Endothelial cell of umbilical vein (primary cell): ENCODE measurements around the gene GRIK3. TPM values are rescaled to one million over a fixed set of nuclear protein-coding genes. Genes with fewer than 3 reads are reported as not detected.

Source experiments
- BruUV-seq: library from RNA; stranded (reverse); fragments of 400-500 nt; replicated peaks from 2 replicates; lab custom pipeline; 2021; lab: Mats Ljungman, UMichigan
- CTCF ChIA-PET: fragments of 300-600, 350-600 bp; sonication (Branson Sonifier 250); formaldehyde crosslinking; loops from one replicate; lab custom pipeline; 2021; ENCODE audit warnings: antibody characterized with exemption, inconsistent platforms; lab: Charles Lee
- POLR2A ChIA-PET: fragments of 300-600, 350-600 bp; sonication (Branson Sonifier 250); formaldehyde crosslinking; loops from one replicate; lab custom pipeline; 2021; ENCODE audit warnings: antibody characterized with exemption, inconsistent platforms; lab: Charles Lee
- DNase-seq: peaks from one replicate; pipeline ENCODE4 v3.0.0-alpha.2; 2011; ENCODE audit warnings: low read depth, low spot score
- FAIRE-seq: peaks from 2 replicates; lab custom pipeline; 2011; peaks lifted over from hg19 to GRCh38; lab: Jason Lieb, UNC
- H2AFZ ChIP-seq: 2 replicates; pipeline ENCODE4 v1.6.0; 2012; ENCODE audit warnings: low read depth, low read length, control low read depth, inconsistent platforms
- H3K27ac ChIP-seq: 2 replicates; pipeline ENCODE4 v1.5.1; 2011; ENCODE audit warnings: low read depth, mild to moderate bottlenecking, control low read depth, low read length, moderate library complexity; ENCODE audit not compliant: insufficient read depth
- H3K27me3 ChIP-seq, 2 experiments: 2 replicates each; pipeline versions ENCODE4 v1.6.0 to v1.6.1; 2011; ENCODE audit warnings: low read length in 2 of 2, mixed read lengths in 1 of 2; ENCODE audit not compliant: control insufficient read depth in 2 of 2, insufficient read depth in 2 of 2
- H3K36me3 ChIP-seq, 2 experiments: 2 replicates in 1 of 2; 3 replicates in 1 of 2; pipeline ENCODE4 v1.5.1; 2011; ENCODE audit warnings: low read length in 2 of 2, mild to moderate bottlenecking in 1 of 2, moderate library complexity in 1 of 2; ENCODE audit not compliant: control insufficient read depth in 2 of 2, insufficient read depth in 2 of 2; ENCODE audit errors: extremely low read depth in 1 of 2
- H3K4me1 ChIP-seq: 3 replicates; pipeline ENCODE4 v1.5.1; 2011; ENCODE audit warnings: mild to moderate bottlenecking, low read length; ENCODE audit not compliant: control insufficient read depth, insufficient read depth; ENCODE audit errors: extremely low read depth
- H3K4me2 ChIP-seq: 2 replicates; pipeline ENCODE4 v1.6.1; 2011; ENCODE audit warnings: low read length, control low read depth, mixed read lengths; ENCODE audit not compliant: insufficient read depth
- H3K4me3 ChIP-seq, 3 experiments: fragments of 200-600 bp in 1 of 3; sonication (generic), shearing (Covaris generic) in 1 of 3; replicated peaks in 1 of 3; 2 replicates each; pipeline ENCODE4 v1.5.1; 2011 to 2016; ENCODE audit warnings: control low read depth in 3 of 3, low read length in 3 of 3, mild to moderate bottlenecking in 2 of 3, inconsistent platforms in 1 of 3, low read depth in 1 of 3, moderate library complexity in 1 of 3; ENCODE audit not compliant: insufficient read depth in 1 of 3
- H3K79me2 ChIP-seq: 2 replicates; pipeline ENCODE4 v1.6.0; 2012; ENCODE audit warnings: low read length, inconsistent platforms; ENCODE audit not compliant: control insufficient read depth, insufficient read depth
- H3K9ac ChIP-seq: replicated peaks from 2 replicates; pipeline ENCODE3; 2011; ENCODE audit warnings: low read length, control low read depth; ENCODE audit not compliant: insufficient read depth; ENCODE audit errors: extremely low read depth
- H3K9me1 ChIP-seq: replicated peaks from 3 replicates; pipeline ENCODE4 v1.6.0; 2011; ENCODE audit warnings: mild to moderate bottlenecking, low read length; ENCODE audit not compliant: control insufficient read depth, insufficient read depth; ENCODE audit errors: extremely low read depth
- H3K9me3 ChIP-seq: replicated peaks from 2 replicates; pipeline ENCODE4 v1.5.1; 2012; ENCODE audit warnings: low read length, inconsistent platforms; ENCODE audit not compliant: control insufficient read depth, insufficient read depth
- H4K20me1 ChIP-seq: replicated peaks from 2 replicates; pipeline ENCODE3; 2011; ENCODE audit warnings: mild to moderate bottlenecking, low read length; ENCODE audit not compliant: control insufficient read depth, insufficient read depth; ENCODE audit errors: extremely low read depth
- EZH2 ChIP-seq: IDR thresholded peaks from 2 replicates; pipeline ENCODE4 v1.6.1; 2012; ENCODE audit warnings: borderline replicate concordance, low read depth, mild to moderate bottlenecking, moderate library complexity, low read length, inconsistent platforms; ENCODE audit not compliant: severe bottlenecking
- FOS ChIP-seq: IDR thresholded peaks from 2 replicates; pipeline ENCODE4 v1.6.1; 2011; ENCODE audit warnings: mild to moderate bottlenecking, low read length, moderate library complexity, borderline replicate concordance; ENCODE audit not compliant: insufficient read depth
- GATA2 ChIP-seq: IDR thresholded peaks from 2 replicates; pipeline ENCODE4 v1.7.0; 2011; ENCODE audit warnings: low read depth, mild to moderate bottlenecking, moderate library complexity, mixed read lengths, low read length; ENCODE audit not compliant: insufficient read length, insufficient read depth
- JUN ChIP-seq: IDR thresholded peaks from 2 replicates; pipeline ENCODE4 v1.6.1; 2011; ENCODE audit warnings: borderline replicate concordance, low read depth; ENCODE audit not compliant: insufficient read length, insufficient read depth
- MYC ChIP-seq: IDR thresholded peaks from one replicate; pipeline ENCODE4 v1.6.1; 2011; ENCODE audit warnings: mild to moderate bottlenecking, low read depth, low read length
- POLR2A ChIP-seq: IDR thresholded peaks from 2 replicates; pipeline ENCODE4 v1.6.1; 2012; ENCODE audit warnings: low read depth, mild to moderate bottlenecking, control low read depth, low read length
- POLR2AphosphoS5 ChIP-seq: IDR thresholded peaks from 2 replicates; pipeline ENCODE4 v1.6.1; 2012; ENCODE audit warnings: low read depth, mild to moderate bottlenecking, control low read depth, low read length, moderate library complexity; ENCODE audit not compliant: insufficient read depth
- dilution Hi-C: fragments of 300-500 bp; cut with MboI; formaldehyde crosslinking; loops from one replicate; pipeline ENCODE4 v1.15.0; 2019; ENCODE audit warnings: low sequenced_read_pairs; ENCODE audit not compliant: extremely low pct_ligation_motif_present
- intact Hi-C: fragments of 100-400 bp; cut with micrococcal nuclease; formaldehyde crosslinking; loops from one replicate; pipeline ENCODE4 v1.10.0; 2022
- polyA plus RNA-seq, 4 experiments: library from polyadenylated mRNA; depleted of rRNA in 3 of 4; stranded (reverse) in 3 of 4; unstranded in 1 of 4; fragments of >200 nt; gene quantifications; 2 replicates each; pipeline versions ENCODE4 v1.2.1 to v1.2.3, GENCODE V29; 2011 to 2012; ENCODE audit warnings: missing spikeins in 1 of 4
- total RNA-seq: library from RNA; stranded (reverse); gene quantifications from 2 replicates; pipeline ENCODE4 v1.2.3, GENCODE V29; 2021
- TF ChIP-seq, protein P1 (sequence below): IDR thresholded peaks from 2 replicates; pipeline ENCODE4 v1.6.1; 2011; ENCODE audit not compliant: insufficient read depth, insufficient read length
- TF ChIP-seq, protein P2 (sequence below), 2 donors: IDR thresholded peaks; 1 replicate in 1 of 2; 2 replicates in 1 of 2; pipeline ENCODE4 v1.5.1; 2011; ENCODE audit warnings: low read length in 2 of 2, mild to moderate bottlenecking in 2 of 2, moderate library complexity in 2 of 2, control low read depth in 1 of 2, inconsistent platforms in 1 of 2, low read depth in 1 of 2; ENCODE audit not compliant: insufficient read depth in 1 of 2; ENCODE audit errors: extremely low read depth in 1 of 2

The GRIK3 gene
- total and polyA plus RNA-seq, 2 donors (not counting 3 experiments of a cell fraction or from before 2014, with no cell fraction given): not detected

DNA sequence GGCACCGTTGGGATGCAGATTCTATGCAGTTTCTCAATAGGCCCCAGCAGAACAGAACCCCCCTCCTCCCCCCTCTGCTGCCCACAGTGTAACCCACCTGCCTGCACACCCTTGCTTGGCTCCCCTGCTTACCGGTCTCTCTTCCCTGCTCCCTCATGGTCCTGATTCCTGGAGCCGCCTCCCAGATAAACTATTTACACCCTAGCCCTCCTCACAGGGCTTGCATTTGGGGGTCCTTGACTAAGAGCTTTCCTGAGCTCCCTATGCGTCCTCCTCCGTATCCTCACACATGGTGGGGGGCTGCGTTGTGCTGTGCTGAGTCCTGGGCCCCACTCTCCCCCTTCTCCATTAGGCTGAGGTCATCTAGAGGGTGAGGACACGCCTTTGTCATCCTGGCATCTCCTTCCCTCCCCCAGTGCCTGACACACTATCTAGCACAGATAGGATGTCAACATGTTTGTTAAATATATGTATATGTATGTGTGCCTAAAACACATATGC lies 121.9 kb downstream of the GRIK3 start:
- no TSS peak for BruUV-seq
- FAIRE-seq: no peak
- no peak for DNase-seq
- no peaks in the 10 kb centered on the region for H3K79me2 ChIP-seq
- no peak for TF ChIP-seq GATA2
- no peak for TF ChIP-seq JUN
- no peak for TF ChIP-seq MYC
- TF ChIP-seq POLR2AphosphoS5: no peak
- no peak for TF ChIP-seq FOS
- TF ChIP-seq, protein P1, sequence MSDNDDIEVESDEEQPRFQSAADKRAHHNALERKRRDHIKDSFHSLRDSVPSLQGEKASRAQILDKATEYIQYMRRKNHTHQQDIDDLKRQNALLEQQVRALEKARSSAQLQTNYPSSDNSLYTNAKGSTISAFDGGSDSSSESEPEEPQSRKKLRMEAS: no peak
- TF ChIP-seq EZH2: no peak
- TF ChIP-seq, protein P2, sequence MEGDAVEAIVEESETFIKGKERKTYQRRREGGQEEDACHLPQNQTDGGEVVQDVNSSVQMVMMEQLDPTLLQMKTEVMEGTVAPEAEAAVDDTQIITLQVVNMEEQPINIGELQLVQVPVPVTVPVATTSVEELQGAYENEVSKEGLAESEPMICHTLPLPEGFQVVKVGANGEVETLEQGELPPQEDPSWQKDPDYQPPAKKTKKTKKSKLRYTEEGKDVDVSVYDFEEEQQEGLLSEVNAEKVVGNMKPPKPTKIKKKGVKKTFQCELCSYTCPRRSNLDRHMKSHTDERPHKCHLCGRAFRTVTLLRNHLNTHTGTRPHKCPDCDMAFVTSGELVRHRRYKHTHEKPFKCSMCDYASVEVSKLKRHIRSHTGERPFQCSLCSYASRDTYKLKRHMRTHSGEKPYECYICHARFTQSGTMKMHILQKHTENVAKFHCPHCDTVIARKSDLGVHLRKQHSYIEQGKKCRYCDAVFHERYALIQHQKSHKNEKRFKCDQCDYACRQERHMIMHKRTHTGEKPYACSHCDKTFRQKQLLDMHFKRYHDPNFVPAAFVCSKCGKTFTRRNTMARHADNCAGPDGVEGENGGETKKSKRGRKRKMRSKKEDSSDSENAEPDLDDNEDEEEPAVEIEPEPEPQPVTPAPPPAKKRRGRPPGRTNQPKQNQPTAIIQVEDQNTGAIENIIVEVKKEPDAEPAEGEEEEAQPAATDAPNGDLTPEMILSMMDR (IDR thresholded peaks at IDR 0.05; ENCODE audit: extremely low read depth in 1 of 2, insufficient read depth in 1 of 2, low read depth in 1 of 2, low read length in 2 of 2): no peak
- TF ChIP-seq POLR2A: no peak
- ChIA-PET POLR2A (no interaction called here), CTCF (no interaction called here)
- no peaks in the 10 kb centered on the region for H3K27me3 ChIP-seq
- H2AFZ ChIP-seq: no peak overlapping the region
- dilution Hi-C loops (no loop called here), intact Hi-C loops (no loop called here)
- H4K20me1 ChIP-seq: no peaks in the 10 kb centered on the region
- no peak overlapping the region for H3K4me2 ChIP-seq
- no peak overlapping the region for H3K27ac ChIP-seq
- no peaks in the 10 kb centered on the region for H3K9me3 ChIP-seq
- no peaks in the 10 kb centered on the region for H3K9me1 ChIP-seq
- H3K9ac ChIP-seq: no peak overlapping the region
- no peak overlapping the region for H3K4me3 ChIP-seq
- no peaks in the 10 kb centered on the region for H3K36me3 ChIP-seq
- H3K4me1 ChIP-seq: no peaks in the 10 kb centered on the region
